HG02678 (cell line): ENCODE measurements around the gene TARDBP.
A peak's percentile ranks its signal among the peaks of the same experiment; 100 is the strongest.
"Not testable (repeated sequence)": the region's sequence is repeated elsewhere in the genome, so short reads cannot be mapped to it uniquely, and the experiment has no call there.

ENCODE experiments used
- ATAC-seq: cut with Tn5 transposase; IDR thresholded peaks from one replicate; pipeline ENCODE4 v1.9.1; 2021; ENCODE audit warnings: mild to moderate bottlenecking, moderate library complexity; ENCODE audit not compliant: unreplicated experiment

Gene TARDBP

DNA sequence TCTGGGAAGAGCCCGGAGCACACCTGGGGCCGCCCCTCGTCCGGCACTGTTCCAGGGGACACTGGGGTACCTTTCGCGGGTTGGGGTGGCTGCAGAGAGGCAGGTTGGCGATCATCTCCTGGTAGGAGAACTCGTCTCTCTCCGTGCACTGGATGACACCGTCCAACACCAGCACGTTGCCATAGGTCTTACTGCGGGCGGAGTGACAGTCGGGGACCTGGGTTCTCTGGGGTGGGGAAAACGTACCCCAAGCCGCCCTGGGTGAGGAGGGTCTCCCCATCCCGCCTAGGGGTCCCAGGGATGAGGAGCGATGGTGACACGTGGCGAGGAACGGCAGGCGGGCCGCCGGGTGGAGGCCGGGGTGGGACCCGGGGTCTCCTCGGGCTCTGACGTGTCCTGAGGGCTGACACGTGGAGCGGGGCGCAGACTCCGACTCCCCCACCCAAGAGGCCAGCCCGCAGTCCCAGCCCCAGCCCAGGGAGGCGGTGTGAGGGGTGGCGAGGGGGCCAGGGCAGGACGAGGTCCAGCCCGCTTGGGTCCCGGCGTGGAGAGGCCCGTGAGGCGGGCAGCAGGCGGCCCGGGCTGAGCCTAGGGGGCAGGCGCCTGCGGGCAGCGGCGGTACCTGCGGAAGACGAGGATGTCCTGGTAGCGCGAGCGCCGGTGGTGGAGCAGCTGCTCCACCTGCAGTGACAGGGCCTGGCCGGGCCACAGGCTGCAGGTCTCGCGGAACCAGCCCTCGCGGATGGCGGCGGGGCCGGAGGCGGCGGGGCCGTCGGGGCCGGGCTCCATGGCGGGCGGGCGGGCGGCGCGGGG lies 46.9 kb downstream of the TARDBP start:
- ATAC-seq = peak; percentile 28

- peak; percentile 87 for ATAC-seq
Observed at GRCh38 chr1:11059968-11060830, 47.7 kb downstream of the TARDBP start, which contains the start of gene SRM. TSS of gene SRM (minus strand) at chr1:11060018. CDS start at chr1:11059943, 75 bp downstream.

DNA sequence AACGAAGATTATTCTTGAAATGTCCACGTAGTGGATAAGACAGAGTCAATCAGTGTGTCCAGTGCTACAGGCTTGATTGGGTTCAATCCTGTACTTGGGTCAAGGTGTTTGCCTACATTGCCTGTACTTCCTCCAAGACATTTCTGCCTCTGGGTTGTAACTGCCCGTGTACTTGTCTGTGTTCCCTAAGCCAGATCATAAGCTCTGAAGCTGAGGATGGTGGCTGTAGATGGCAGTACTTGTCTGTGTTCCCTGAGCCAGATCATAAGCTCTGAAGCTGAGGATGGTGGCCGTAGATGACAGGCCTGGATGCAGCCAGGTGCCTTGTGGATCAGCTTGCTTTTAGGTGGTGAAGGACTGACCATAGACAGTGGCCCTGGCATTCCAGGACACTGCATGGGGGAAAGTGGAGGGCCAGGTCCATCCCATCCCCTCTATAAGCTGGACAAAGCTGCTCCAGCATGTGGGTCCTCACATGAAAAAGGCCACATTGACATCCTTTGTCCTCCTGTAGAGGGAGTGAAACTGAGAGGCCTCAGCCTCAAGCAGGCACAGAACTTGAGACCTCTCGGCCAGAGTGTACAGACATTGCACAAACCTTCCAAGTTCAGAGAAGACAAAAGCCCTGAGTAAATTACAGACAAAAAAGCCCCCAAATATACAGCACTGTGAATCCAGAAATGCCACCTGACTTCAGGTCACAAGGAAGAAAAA lies 49.4 kb downstream of the TARDBP start:
- no peak for ATAC-seq

GRCh38 chr1:11062965-11063401 lies 50.5 kb downstream of the TARDBP start:
- ATAC-seq = no peak

DNA sequence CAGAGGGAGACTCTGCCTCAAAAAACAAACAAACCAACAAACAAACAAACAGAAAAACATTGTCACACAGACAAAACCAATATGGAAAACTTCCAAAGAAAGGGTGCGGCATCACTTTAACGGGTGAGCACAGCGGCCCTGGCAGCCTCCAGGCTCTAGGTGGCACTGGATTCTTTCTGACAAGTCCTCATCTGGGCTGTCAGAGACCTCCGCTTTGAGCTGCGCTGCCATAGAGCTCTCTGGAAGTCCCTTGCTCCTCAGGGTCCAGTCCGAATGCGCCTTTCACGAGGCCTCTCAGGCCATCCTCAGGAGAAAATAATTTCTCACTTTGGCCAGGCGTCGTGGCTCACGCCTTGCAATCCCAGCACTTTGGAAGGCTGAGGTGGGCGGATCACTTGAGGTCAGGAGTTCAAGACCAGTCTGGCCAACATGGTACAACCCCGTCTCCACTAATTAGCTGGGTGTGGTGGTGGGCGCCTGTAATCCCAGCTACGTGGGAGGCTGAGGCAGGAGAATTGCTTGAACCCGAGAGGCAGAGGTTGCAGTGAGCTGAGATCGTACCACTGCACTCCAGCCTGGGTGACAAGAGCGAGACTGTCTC lies 51.6 kb downstream of the TARDBP start:
- ATAC-seq = not testable (repeated sequence)

DNA sequence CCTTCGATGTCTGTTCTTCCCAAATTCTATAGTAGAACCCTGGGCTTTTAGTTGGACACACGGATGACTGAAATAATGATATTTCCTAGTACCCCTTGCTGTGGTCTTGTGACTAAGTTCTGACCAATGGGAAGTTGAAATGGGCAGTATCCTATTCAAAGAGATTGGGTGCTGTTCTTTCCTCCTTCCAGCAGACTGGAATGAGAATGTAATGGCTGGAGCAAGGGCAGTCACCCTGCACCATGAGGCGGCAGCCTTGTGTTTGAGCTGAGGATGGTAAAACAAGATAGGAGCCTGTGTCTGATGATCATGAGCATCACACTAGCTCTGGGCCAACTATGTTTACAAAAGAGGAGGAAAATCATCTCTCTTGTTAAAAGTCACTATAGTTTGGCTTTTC lies 52.5 kb downstream of the TARDBP start:
- no peak for ATAC-seq

GRCh38 chr1:11065796-11066195 lies 53.3 kb downstream of the TARDBP start:
- ATAC-seq = no peak

- no peak for ATAC-seq
Observed at GRCh38 chr1:11067716-11068599, 55.5 kb downstream of the TARDBP start.

DNA sequence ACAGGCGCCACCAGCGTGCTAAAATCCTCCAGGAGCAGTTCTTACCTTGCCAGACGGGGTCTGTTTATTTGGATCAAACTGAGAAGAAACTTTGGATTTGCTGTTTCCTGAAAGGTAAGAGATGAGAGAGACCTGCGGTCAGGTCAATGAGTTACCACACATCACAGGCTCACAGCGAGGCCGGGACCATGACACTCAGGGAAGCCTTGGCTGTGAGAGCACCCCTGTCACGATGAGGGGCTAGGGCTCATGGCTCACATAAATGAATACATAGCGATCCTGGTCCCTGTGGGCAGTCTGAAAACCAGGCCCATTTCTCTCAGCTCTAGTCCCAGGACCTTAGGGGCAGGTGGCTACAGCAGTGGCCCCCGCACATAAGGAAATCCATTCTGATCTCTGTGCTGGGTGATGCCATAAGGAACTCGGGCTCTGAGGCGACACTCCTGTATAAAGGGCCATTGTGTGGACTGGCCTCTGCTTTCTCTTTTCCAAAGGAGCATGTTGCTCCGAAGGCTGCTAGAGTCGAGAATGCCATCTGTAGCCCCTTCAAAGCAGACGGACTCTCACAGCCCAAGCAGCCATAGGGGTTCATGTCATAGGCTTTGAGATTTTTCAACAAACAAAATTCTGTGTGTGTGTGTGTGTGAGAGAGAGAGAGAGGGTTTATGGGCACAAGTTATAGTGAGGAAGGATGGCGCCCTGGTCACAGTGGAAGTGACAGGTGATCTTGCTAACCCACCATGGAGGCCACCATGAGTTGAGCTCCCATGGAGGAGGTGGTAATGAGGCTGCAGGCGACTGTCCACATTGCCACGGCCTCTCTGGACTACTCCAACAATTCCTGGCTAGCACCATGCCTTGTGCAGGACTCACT lies 56.4 kb downstream of the TARDBP start:
- no peak for ATAC-seq

DNA sequence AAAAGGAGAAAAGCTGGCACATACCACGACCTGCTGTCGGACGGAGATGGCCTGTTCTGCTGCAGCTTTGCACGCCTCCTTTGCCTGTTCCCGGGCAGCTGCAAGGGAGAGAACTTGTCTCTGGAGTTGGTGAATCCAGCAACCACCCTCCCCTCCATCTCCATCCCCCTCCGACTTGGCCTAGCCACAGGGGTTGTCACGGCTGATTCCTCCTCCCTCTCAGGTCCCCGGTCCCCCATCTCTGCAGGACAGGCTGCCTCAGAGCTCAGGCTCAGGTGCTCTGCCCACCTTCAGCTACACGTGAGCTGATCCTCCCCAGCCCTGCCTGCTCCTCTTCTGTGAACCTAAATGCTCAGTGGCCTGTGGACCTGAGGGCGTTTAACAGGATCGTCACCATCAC lies 58.4 kb downstream of the TARDBP start:
- no peak for ATAC-seq

- ATAC-seq = no peak
Observed at GRCh38 chr1:11071463-11072215, 59.2 kb downstream of the TARDBP start.

DNA sequence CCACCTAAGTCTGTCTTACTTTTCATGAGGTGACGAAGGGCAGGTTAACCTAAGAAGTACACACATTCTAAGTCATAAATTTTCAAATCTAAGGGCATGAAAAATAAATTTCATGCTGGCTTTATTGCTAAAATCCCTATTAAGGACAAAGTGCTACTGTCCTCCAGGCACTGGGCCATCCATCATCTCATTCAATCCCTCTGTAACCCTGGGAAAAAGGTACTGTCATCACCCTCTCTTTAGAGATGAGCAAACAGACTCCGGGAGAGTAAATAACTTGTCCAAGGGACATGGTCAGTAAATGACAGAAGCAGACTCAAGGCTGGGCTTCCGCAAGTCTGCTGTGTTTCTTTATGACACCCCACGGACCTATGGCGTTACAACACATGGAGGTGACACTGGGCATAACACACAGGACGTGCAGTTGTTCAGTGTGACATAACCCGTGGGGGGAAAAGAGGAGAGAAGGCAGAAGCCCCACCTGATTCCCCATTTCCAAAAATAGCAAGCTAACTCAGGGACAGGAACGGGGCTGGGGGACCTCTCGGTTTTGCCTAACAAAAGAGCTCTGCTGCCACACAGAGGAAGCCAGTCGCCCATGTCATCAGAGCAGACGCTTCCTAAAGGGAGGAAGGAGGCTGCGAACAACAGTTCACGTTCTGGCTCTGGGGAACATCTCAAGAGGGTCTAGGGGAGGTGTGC lies 59.9 kb downstream of the TARDBP start:
- no peak for ATAC-seq

DNA sequence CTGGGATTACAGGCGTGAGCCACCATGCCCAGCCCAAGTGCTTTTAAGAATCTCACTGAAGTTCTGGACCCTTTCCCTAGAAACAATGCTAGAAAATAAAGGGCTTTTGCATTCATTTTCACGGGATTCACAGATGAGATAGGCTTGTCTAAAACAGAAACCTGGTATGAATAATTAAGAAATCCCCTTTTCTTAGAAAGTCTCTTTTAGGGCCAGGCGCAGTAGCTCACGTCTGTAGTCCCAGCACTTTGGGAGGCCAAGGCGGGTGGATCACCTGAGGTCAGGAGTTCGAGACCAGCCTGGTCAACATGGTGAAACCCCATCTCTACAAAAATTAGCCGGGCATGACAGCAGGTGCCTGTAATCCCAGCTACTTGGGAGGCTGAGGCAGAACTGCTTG lies 60.9 kb downstream of the TARDBP start:
- ATAC-seq = not testable (repeated sequence)
